Measurements from ENCODE around the gene CACTIN. TPM values are rescaled to one million over a fixed set of nuclear protein-coding genes. Genes with fewer than 3 reads are reported as not detected.

CACTIN gene
- total RNA-seq, 1 donor from 2014 or later: 26.7 TPM

DNA sequence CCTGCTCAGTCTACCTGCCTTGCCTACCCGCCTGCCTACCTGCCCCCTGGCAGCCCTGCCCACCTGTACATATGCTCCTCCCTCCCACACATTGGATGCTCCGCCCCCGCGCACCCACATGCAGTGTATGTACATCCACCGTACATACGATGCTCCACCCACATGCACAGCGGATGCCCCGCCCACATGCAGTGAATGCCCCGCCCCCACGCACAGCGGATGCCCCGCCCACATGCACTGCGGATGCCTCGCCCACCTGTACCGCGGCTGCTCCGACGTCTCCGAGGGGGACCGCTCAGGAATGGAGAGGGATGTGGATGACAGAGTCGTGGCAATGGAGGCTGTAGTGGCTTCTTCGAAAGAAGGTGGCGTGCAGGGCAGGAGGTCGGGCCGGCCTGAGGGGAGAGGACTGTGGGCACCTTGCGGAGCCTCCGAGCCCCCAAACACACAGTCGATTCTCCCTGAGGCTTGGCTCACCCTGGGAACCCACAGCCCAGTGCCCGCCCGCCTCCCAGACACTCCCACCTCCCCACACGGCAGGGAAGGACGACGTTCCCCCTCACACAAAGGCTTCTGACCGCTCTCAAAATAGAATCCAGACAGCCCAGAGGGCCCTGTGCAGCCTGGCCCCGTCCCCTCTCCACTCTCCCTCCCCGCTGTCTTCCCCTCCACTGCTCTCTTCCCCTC is 16.5 kb upstream of the CACTIN start:
- H2AFZ ChIP-seq (ENCODE audit: low read depth, low read length): no peak overlapping the region
- H3K27me3 ChIP-seq (ENCODE audit: insufficient read depth, low read length): no peaks in the 10 kb centered on the region
- peaks cover 7% of the 10 kb centered on the region for H3K36me3 ChIP-seq (ENCODE audit: insufficient read depth, low read length)
- H3K9ac ChIP-seq (ENCODE audit: low read length): no peak overlapping the region
- H3K9me3 ChIP-seq (ENCODE audit: insufficient read depth, low read depth, low read length): no peaks in the 10 kb centered on the region
- Mint-ChIP-seq H3K4me3 (ENCODE audit: unreplicated experiment) (no peak overlapping the region), H3K4me1 (ENCODE audit: low read depth, unreplicated experiment) (no peaks in the 10 kb centered on the region), H3K27ac (ENCODE audit: unreplicated experiment) (no peak overlapping the region), H3K36me3 (ENCODE audit: low read depth, unreplicated experiment) (peaks cover 7% of the 10 kb centered on the region), H3K27me3 (ENCODE audit: low read depth, unreplicated experiment) (no peaks in the 10 kb centered on the region), H3K9me3 (ENCODE audit: unreplicated experiment) (no peaks in the 10 kb centered on the region)
- H4K20me1 ChIP-seq (ENCODE audit: insufficient read depth, low read length): peaks cover 3% of the 10 kb centered on the region
- peaks cover 5% of the 10 kb centered on the region for H3K4me1 ChIP-seq (ENCODE audit: insufficient read depth, low read length)
- DNase-seq (ENCODE audit: low read depth): no peak
- no peak overlapping the region for H3K27ac ChIP-seq (ENCODE audit: low read depth, low read length)
- TF ChIP-seq, protein P1, sequence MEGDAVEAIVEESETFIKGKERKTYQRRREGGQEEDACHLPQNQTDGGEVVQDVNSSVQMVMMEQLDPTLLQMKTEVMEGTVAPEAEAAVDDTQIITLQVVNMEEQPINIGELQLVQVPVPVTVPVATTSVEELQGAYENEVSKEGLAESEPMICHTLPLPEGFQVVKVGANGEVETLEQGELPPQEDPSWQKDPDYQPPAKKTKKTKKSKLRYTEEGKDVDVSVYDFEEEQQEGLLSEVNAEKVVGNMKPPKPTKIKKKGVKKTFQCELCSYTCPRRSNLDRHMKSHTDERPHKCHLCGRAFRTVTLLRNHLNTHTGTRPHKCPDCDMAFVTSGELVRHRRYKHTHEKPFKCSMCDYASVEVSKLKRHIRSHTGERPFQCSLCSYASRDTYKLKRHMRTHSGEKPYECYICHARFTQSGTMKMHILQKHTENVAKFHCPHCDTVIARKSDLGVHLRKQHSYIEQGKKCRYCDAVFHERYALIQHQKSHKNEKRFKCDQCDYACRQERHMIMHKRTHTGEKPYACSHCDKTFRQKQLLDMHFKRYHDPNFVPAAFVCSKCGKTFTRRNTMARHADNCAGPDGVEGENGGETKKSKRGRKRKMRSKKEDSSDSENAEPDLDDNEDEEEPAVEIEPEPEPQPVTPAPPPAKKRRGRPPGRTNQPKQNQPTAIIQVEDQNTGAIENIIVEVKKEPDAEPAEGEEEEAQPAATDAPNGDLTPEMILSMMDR (IDR thresholded peaks at IDR 0.05; ENCODE audit: insufficient read depth, low read depth, low read length): no peak
- no peak for TF ChIP-seq EZH2 (IDR thresholded peaks at IDR 0.05; ENCODE audit: insufficient read depth, low read length)
- FAIRE-seq: no peak
- no peak overlapping the region for H3K4me3 ChIP-seq (ENCODE audit: insufficient read depth, low read depth, low read length)
- H3K79me2 ChIP-seq (ENCODE audit: insufficient read depth, low read length): no peaks in the 10 kb centered on the region
- no peak overlapping the region for H3K4me2 ChIP-seq (ENCODE audit: low read length)

DNA sequence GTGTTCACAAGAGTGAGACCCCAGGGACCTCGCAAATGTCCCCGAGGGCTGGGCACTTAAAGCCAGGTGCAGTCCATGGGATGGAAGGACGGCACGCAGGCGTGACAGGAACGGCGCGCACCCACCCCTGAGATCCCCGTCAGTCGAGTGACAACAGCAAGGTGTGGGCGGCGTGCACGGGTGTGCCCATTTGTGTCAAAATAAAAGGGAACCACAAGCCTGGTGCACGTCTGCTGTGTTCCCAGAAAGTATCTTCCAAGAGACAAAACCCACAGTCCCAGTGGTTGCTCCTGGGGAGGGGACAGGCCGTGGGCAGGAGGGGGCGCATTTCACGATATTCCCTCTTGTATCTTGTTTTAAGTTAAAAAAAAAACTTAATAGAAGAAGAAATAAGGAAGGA is 15.7 kb upstream of the CACTIN start:
- H3K27me3 ChIP-seq (ENCODE audit: insufficient read depth, low read length): no peaks in the 10 kb centered on the region
- TF ChIP-seq, protein P1 (IDR thresholded peaks at IDR 0.05; ENCODE audit: insufficient read depth, low read depth, low read length): no peak
- TF ChIP-seq EZH2 (IDR thresholded peaks at IDR 0.05; ENCODE audit: insufficient read depth, low read length): no peak
- H3K36me3 ChIP-seq (ENCODE audit: insufficient read depth, low read length): peaks cover 7% of the 10 kb centered on the region
- Mint-ChIP-seq H3K36me3 (ENCODE audit: low read depth, unreplicated experiment) (peaks cover 7% of the 10 kb centered on the region), H3K27me3 (ENCODE audit: low read depth, unreplicated experiment) (no peaks in the 10 kb centered on the region), H3K9me3 (ENCODE audit: unreplicated experiment) (no peaks in the 10 kb centered on the region), H3K4me3 (ENCODE audit: unreplicated experiment) (no peak overlapping the region), H3K4me1 (ENCODE audit: low read depth, unreplicated experiment) (no peaks in the 10 kb centered on the region), H3K27ac (ENCODE audit: unreplicated experiment) (no peak overlapping the region)
- peaks cover 3% of the 10 kb centered on the region for H4K20me1 ChIP-seq (ENCODE audit: insufficient read depth, low read length)
- H2AFZ ChIP-seq (ENCODE audit: low read depth, low read length): no peak overlapping the region
- DNase-seq (ENCODE audit: low read depth): no peak
- no peak overlapping the region for H3K9ac ChIP-seq (ENCODE audit: low read length)
- H3K79me2 ChIP-seq (ENCODE audit: insufficient read depth, low read length): no peaks in the 10 kb centered on the region
- no peaks in the 10 kb centered on the region for H3K9me3 ChIP-seq (ENCODE audit: insufficient read depth, low read depth, low read length)
- no peak for FAIRE-seq
- peaks cover 5% of the 10 kb centered on the region for H3K4me1 ChIP-seq (ENCODE audit: insufficient read depth, low read length)
- no peak overlapping the region for H3K4me2 ChIP-seq (ENCODE audit: low read length)
- no peak overlapping the region for H3K4me3 ChIP-seq (ENCODE audit: insufficient read depth, low read depth, low read length)
- H3K27ac ChIP-seq (ENCODE audit: low read depth, low read length): no peak overlapping the region

DNA sequence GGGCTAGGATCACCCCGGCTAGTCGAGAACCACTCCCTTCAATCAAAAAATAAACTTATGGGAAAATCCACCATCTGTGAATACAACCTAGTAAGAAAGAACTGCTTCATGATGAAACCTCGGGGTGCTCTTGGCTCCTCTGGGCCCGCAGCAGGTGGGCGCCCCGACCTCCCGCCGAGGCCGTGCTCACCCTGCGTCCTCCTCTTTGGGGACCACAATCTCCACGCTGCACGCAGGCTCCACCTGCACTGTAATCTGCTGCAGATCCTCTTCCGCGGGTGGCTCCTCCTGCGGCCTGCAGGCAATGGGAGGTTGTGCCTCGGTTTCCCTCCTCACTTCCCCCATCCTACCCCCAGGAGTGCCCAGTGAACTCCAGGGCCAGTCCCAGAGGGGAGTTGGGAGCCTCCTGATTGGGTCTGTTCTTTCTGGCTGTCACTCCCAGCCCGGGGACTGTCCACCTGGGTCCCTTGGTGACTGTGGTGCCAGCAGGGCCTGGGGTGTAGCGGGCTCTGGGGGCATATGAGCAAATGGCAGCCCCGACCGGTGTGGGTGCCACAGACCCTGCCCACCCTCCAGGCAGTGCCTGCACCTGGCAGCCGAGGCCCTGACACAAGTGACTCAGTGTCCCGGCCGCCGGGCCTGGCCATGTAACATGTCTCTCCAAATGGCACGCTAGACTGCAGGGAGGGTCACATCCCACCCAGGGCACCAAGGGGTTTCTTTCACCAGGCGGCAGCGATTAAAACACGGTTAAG is 15.1 kb upstream of the CACTIN start:
- Histone ChIP-seq H3K36me3 (ENCODE audit: insufficient read depth, low read length) (peaks cover 7% of the 10 kb centered on the region), H3K9ac (ENCODE audit: low read length) (no peak overlapping the region), H3K79me2 (ENCODE audit: insufficient read depth, low read length) (no peaks in the 10 kb centered on the region), H2AFZ (ENCODE audit: low read depth, low read length) (no peak overlapping the region), H3K4me3 (ENCODE audit: insufficient read depth, low read depth, low read length) (no peak overlapping the region), H3K4me1 (ENCODE audit: insufficient read depth, low read length) (peaks cover 5% of the 10 kb centered on the region), H3K27me3 (ENCODE audit: insufficient read depth, low read length) (no peaks in the 10 kb centered on the region), H3K4me2 (ENCODE audit: low read length) (no peak overlapping the region), H3K9me3 (ENCODE audit: insufficient read depth, low read depth, low read length) (no peaks in the 10 kb centered on the region), H3K27ac (ENCODE audit: low read depth, low read length) (no peak overlapping the region), H4K20me1 (ENCODE audit: insufficient read depth, low read length) (peaks cover 2% of the 10 kb centered on the region)
- Mint-ChIP-seq H3K27me3 (ENCODE audit: low read depth, unreplicated experiment) (no peaks in the 10 kb centered on the region), H3K9me3 (ENCODE audit: unreplicated experiment) (no peaks in the 10 kb centered on the region), H3K4me1 (ENCODE audit: low read depth, unreplicated experiment) (no peaks in the 10 kb centered on the region), H3K27ac (ENCODE audit: unreplicated experiment) (no peak overlapping the region), H3K4me3 (ENCODE audit: unreplicated experiment) (no peak overlapping the region), H3K36me3 (ENCODE audit: low read depth, unreplicated experiment) (peaks cover 7% of the 10 kb centered on the region)
- TF ChIP-seq, protein P1 (IDR thresholded peaks at IDR 0.05; ENCODE audit: insufficient read depth, low read depth, low read length): no peak
- no peak for TF ChIP-seq EZH2 (IDR thresholded peaks at IDR 0.05; ENCODE audit: insufficient read depth, low read length)
- DNase-seq (ENCODE audit: low read depth) (no peak), FAIRE-seq (no peak)

Data from astrocyte (in vitro differentiated cells and primary cell).